OCI-LY1 (cell line): ENCODE data around the gene SPOCD1.

Experiments used
- H2AFZ ChIP-seq: fragments of 200-600 bp; sonication (generic), shearing (Covaris generic); 2 replicates; pipeline ENCODE4 v1.6.0; 2014; ENCODE audit warnings: antibody characterized with exemption, mild to moderate bottlenecking, low read length
- H3F3A ChIP-seq: fragments of 200-600 bp; sonication (generic), shearing (Covaris generic); 2 replicates; pipeline ENCODE4 v1.6.0; 2014; ENCODE audit warnings: mild to moderate bottlenecking, antibody characterized with exemption, low read length, moderate library complexity; ENCODE audit not compliant: insufficient read depth
- H3K27ac ChIP-seq: fragments of 200-600 bp; sonication (generic); 2 replicates; pipeline ENCODE4 v1.5.1; 2014; ENCODE audit warnings: low read length, mixed run types, mild to moderate bottlenecking, low read depth; ENCODE audit not compliant: poor library complexity, severe bottlenecking
- H3K27me3 ChIP-seq: fragments of 200-600 bp; sonication (generic); 2 replicates; pipeline ENCODE4 v1.6.0; 2014; ENCODE audit warnings: antibody characterized with exemption, mild to moderate bottlenecking, low read length, moderate library complexity; ENCODE audit not compliant: insufficient read depth
- H3K36me3 ChIP-seq: fragments of 200-600 bp; sonication (generic); 2 replicates; pipeline ENCODE4 v1.6.1; 2014; ENCODE audit warnings: mild to moderate bottlenecking, antibody characterized with exemption, low read length, moderate library complexity, mixed read lengths; ENCODE audit not compliant: insufficient read depth
- H3K4me1 ChIP-seq: fragments of 200-600 bp; sonication (generic); 2 replicates; pipeline ENCODE4 v1.5.1; 2014; ENCODE audit warnings: mild to moderate bottlenecking, low read length, moderate library complexity; ENCODE audit not compliant: insufficient read depth, severe bottlenecking
- H3K4me2 ChIP-seq: fragments of 200-600 bp; sonication (generic), shearing (Covaris generic); 2 replicates; pipeline ENCODE4 v1.6.1; 2014; ENCODE audit warnings: low read length
- H3K4me3 ChIP-seq: fragments of 200-600 bp; sonication (generic); 2 replicates; pipeline ENCODE4 v1.5.1; 2014; ENCODE audit warnings: low read length, low read depth, mild to moderate bottlenecking, mixed read lengths; ENCODE audit not compliant: poor library complexity, severe bottlenecking
- H3K79me2 ChIP-seq: fragments of 200-600 bp; shearing (Covaris generic); 2 replicates; pipeline ENCODE4 v1.6.1; 2016; ENCODE audit warnings: mixed run types, low read length, mixed read lengths; ENCODE audit not compliant: insufficient read depth
- H3K9ac ChIP-seq: fragments of 200-600 bp; sonication (generic), shearing (Covaris generic); 2 replicates; pipeline ENCODE4 v1.6.1; 2014; ENCODE audit warnings: mild to moderate bottlenecking, low read length, mixed read lengths
- H3K9me2 ChIP-seq: fragments of 200-600 bp; sonication (generic), shearing (Covaris generic); 2 replicates; pipeline ENCODE4 v1.6.1; 2014; ENCODE audit warnings: low read depth, mild to moderate bottlenecking, low read length, mixed read lengths
- H3K9me3 ChIP-seq: fragments of 200-600 bp; shearing (Covaris generic); 2 replicates; pipeline ENCODE4 v1.6.1; 2014; ENCODE audit warnings: low read length, mixed read lengths
- H4K20me1 ChIP-seq: fragments of 200-600 bp; sonication (generic), shearing (Covaris generic); 2 replicates; pipeline ENCODE4 v1.6.0; 2016; ENCODE audit warnings: mild to moderate bottlenecking, low read length; ENCODE audit not compliant: insufficient read depth
- EZH2 ChIP-seq: fragments of 200-600 bp; sonication (generic), shearing (Covaris generic); IDR thresholded peaks from 2 replicates; pipeline ENCODE4 v1.8.0; 2017; ENCODE audit warnings: borderline replicate concordance, mixed run types, mild to moderate bottlenecking, antibody characterized with exemption, low read length, moderate library complexity, mixed read lengths
- TF ChIP-seq, protein P1 (sequence below): fragments of 200-600 bp; sonication (generic), shearing (Covaris generic); IDR thresholded peaks from 2 replicates; pipeline ENCODE4 v1.5.1; 2017; ENCODE audit warnings: mild to moderate bottlenecking, antibody characterized with exemption, low read length, moderate library complexity, mixed read lengths

SPOCD1 gene

DNA sequence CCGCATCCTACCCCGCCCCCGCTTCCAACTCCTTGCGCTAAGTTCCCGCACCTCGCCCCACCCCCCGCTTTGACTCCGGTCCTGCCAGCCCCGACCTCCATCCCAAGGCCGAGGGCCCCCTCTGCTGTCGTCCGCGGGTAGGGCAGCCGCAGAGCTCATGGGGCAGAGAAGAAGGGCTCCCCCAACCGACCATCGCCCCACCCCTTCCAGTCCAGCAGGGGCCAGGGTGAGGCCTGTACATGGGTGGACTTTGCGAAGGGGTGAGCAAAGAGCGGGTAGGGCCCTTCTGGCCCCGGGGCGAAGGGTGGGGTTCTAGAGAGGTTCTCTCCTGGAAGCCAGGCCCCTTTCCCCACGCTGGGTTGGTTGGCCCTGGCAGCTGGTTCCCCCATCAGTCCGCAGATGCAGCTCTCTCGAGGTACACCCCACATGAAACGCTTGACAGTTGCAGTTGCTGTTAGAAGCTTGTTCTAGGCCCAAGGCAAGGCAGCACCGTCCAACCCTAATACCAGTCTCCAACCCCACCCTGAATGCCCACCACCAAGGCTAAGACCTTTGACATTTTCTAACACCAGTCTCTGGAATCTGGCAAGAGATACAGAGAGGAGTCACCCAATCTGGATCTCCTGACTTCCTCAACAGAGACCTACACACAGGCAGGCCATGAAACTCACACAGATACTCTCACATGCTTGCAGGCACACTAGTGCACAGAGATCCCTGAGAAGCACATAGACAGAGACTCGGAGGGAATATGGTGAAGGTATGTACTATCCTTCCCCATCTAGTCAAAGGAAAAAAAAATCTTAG, 26.4 kb downstream of the SPOCD1 start:
- Histone ChIP-seq H3K9ac (peak overlapping the region; percentile 74), H3K27ac (peak overlapping the region; percentile 82), H3F3A (0 out of 2 replicates have a peak, but pooled peaks cover 5% of the 10 kb centered on the region), H3K4me2 (peak overlapping the region; percentile 81), H3K9me3 (no peaks in the 10 kb centered on the region), H2AFZ (no peak overlapping the region), H4K20me1 (no peaks in the 10 kb centered on the region), H3K36me3 (no peaks in the 10 kb centered on the region), H3K27me3 (no peaks in the 10 kb centered on the region), H3K79me2 (no peaks in the 10 kb centered on the region), H3K4me3 (peak overlapping the region; percentile 73), H3K4me1 (peaks cover 34% of the 10 kb centered on the region), H3K9me2 (no peaks in the 10 kb centered on the region)
- TF ChIP-seq, protein P1, sequence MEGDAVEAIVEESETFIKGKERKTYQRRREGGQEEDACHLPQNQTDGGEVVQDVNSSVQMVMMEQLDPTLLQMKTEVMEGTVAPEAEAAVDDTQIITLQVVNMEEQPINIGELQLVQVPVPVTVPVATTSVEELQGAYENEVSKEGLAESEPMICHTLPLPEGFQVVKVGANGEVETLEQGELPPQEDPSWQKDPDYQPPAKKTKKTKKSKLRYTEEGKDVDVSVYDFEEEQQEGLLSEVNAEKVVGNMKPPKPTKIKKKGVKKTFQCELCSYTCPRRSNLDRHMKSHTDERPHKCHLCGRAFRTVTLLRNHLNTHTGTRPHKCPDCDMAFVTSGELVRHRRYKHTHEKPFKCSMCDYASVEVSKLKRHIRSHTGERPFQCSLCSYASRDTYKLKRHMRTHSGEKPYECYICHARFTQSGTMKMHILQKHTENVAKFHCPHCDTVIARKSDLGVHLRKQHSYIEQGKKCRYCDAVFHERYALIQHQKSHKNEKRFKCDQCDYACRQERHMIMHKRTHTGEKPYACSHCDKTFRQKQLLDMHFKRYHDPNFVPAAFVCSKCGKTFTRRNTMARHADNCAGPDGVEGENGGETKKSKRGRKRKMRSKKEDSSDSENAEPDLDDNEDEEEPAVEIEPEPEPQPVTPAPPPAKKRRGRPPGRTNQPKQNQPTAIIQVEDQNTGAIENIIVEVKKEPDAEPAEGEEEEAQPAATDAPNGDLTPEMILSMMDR, result peak; percentile 92
- TF ChIP-seq EZH2, result no peak

DNA sequence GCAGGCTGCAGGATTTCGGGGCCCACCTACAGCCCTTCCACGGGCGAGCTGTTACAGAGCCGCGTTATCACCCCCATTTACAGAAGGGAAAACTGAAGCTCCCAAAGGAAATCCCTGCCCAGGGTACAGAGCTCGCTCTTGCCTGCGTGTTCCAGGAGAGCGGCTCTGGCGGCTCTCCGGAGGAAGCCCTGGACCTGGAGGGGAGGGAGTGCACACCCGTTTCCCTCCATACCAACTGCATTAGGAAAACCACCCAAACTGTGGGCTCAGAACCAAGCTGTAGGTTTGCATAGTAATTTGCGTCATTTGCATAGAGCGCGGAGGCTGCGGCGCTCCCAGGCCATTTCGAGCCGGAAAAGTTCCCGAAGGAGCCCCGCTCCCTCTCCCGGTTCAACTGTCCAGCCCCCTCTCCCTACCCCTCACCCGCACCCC, 27.0 kb downstream of the SPOCD1 start:
- Histone ChIP-seq H4K20me1 (no peaks in the 10 kb centered on the region), H3F3A (0 out of 2 replicates have a peak, but pooled peaks cover 5% of the 10 kb centered on the region), H2AFZ (no peak overlapping the region), H3K9me2 (no peaks in the 10 kb centered on the region), H3K9me3 (no peaks in the 10 kb centered on the region), H3K4me1 (peaks cover 38% of the 10 kb centered on the region), H3K36me3 (no peaks in the 10 kb centered on the region), H3K27me3 (no peaks in the 10 kb centered on the region), H3K4me3 (peak overlapping the region; percentile 73), H3K79me2 (no peaks in the 10 kb centered on the region), H3K4me2 (peak overlapping the region; percentile 81), H3K9ac (peak overlapping the region; percentile 74), H3K27ac (peak overlapping the region; percentile 82)
- TF ChIP-seq, protein P1, result no peak
- no peak for TF ChIP-seq EZH2

DNA sequence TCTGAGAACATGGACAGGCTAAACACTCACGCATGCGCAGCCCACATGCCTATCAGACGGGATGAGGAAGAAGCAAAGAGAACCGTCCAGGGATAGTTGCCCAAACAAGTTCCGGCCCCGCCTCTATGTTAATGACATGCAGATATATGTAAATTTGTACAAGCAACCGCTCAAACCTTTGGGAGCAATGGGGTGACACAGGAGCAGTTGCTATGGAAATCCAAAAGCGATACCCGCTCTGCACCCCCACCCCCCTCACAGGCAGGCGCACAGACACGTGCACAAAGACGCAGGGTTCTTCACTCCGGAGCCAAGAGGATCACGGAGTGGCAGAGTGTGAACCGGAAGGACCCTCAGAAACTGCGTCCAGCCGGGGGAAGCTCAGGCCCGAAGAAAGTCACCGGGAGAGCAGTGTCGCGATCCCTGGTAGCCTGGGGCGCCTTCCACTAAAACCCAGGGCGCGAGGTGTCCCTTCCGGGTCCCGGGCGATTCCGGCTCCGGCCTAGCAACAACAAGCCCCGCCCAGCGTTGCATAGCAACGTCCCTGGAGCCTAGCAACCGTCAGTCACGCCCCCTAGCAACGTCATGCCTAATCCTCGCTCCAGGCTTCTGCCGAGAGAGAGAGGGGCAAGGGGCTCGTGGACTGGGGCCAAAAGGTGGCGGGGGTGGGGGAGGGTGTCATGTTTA, 27.5 kb downstream of the SPOCD1 start:
- H3K9me3 ChIP-seq, result no peaks in the 10 kb centered on the region
- H3K4me3 ChIP-seq, result peak overlapping the region; percentile 73
- H3K36me3 ChIP-seq, result no peaks in the 10 kb centered on the region
- H3K4me2 ChIP-seq, result peak overlapping the region; percentile 81
- H4K20me1 ChIP-seq, result no peaks in the 10 kb centered on the region
- H3K9me2 ChIP-seq, result no peaks in the 10 kb centered on the region
- peak overlapping the region; percentile 74 for H3K9ac ChIP-seq
- peak overlapping the region; percentile 82 for H3K27ac ChIP-seq
- peaks cover 38% of the 10 kb centered on the region for H3K4me1 ChIP-seq
- 0 out of 2 replicates have a peak overlapping the region, but pooled peaks have one; percentile 26 for H2AFZ ChIP-seq
- H3K27me3 ChIP-seq, result no peaks in the 10 kb centered on the region
- H3F3A ChIP-seq, result 0 out of 2 replicates have a peak, but pooled peaks cover 5% of the 10 kb centered on the region
- no peaks in the 10 kb centered on the region for H3K79me2 ChIP-seq
- TF ChIP-seq EZH2, result no peak
